ENCODE results near the gene IGDCC3.
"Not testable (repeated sequence)": the region's sequence is repeated elsewhere in the genome, so short reads cannot be mapped to it uniquely, and the experiment has no call there.

IGDCC3 gene

DNA sequence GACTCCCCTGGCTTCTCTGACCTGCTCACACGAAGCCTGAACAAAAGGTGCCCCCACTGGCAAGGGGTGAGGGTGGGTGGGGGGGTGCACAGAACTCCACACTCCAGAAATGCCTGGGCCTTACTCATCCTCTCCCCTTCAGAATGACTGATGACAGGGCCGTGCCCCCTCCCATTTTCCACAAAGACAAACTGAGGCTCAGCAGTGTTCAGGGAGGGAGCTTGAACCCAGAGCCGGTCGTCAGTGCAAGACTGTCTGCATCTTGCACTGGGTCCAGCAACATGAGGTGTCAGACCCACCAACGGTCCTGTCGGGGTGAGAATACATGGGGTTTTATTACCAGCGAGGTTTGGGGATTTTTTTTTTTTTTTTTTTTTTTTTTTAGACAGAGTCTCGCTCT, 15.3 kb downstream of the IGDCC3 start:
- no peak for DNase-seq (ENCODE audit: extremely low read depth, low read depth)
- TF ChIP-seq, protein P1, sequence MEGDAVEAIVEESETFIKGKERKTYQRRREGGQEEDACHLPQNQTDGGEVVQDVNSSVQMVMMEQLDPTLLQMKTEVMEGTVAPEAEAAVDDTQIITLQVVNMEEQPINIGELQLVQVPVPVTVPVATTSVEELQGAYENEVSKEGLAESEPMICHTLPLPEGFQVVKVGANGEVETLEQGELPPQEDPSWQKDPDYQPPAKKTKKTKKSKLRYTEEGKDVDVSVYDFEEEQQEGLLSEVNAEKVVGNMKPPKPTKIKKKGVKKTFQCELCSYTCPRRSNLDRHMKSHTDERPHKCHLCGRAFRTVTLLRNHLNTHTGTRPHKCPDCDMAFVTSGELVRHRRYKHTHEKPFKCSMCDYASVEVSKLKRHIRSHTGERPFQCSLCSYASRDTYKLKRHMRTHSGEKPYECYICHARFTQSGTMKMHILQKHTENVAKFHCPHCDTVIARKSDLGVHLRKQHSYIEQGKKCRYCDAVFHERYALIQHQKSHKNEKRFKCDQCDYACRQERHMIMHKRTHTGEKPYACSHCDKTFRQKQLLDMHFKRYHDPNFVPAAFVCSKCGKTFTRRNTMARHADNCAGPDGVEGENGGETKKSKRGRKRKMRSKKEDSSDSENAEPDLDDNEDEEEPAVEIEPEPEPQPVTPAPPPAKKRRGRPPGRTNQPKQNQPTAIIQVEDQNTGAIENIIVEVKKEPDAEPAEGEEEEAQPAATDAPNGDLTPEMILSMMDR (IDR thresholded peaks at IDR 0.05; ENCODE audit: low read depth, low read length) = no peak

DNA sequence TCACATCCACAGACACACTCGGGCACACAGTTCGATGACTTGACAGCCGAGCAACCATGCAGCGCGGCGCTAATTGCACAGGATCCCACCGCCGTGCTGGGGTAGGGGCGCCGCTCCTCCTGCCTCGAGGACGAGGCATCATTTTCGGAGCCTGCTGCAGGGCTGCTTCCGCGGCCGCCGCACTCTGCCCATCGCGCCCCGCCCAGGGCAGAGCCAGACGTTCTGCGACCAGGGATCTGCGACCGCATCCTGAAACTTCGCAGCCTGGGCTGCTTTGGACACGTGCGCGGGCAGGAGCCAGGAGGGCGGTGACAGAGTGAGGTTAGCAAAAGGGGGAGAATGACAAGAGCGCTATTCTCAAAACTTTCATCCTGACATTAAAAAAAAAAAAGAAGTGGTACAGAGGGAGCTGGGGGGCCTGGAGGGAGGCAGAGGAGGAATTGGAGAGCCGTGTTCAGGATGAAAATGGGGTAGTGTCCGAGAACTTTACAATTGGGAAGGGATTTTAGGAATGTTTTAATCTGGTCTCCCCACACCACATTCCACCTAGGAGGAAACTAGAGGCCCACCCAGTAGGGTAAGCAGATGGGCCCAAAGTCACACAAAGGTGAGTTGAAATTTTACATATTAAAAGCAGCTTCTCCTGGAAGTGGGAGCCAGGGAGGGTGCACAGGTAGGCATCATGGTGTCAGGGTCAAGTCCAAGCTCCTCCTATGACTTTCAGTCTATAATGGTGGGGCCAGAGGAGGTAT, 15.9 kb downstream of the IGDCC3 start:
- DNase-seq (ENCODE audit: extremely low read depth, low read depth) = no peak
- TF ChIP-seq, protein P1 (IDR thresholded peaks at IDR 0.05; ENCODE audit: low read depth, low read length) = no peak

DNA sequence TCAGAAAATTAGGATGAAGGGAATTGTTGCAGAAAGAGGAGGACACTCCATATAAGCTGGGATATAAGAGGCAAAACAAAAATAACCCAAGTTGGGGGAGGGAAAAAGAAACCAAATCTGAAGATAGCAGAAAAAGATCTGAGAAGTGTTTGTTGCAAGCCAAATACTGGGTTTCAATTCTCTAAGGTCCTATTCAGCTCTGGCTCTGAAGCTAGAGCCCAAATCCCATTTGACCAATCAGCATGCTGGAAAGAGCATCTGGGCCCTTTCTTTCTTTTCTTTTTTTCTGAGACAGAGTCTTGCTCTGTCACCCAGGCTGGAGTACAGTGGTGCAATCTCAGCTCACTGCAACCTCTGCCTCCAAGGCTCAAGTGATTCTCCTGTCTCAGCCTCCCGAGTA, 17.3 kb downstream of the IGDCC3 start:
- TF ChIP-seq, protein P1 (IDR thresholded peaks at IDR 0.05; ENCODE audit: low read depth, low read length) = no peak
- DNase-seq (ENCODE audit: extremely low read depth, low read depth) = no peak

DNA sequence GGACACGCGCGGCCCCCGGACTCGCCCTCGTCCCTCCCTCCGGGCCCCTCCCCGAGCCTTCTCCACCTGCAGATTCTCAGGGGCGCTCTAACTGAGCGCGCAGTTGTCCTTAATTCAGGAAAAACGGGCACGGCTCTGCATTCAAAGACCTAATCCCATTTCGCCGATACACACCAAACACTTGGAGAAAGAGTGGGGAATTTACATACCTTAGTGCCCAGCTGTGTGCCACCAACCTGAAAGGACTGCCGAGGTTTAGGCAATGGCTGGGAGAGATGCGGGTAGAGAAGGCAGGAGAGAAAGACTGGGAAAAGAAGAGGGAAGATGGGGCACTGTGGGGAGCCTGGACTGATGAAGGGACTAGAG, 21.8 kb downstream of the IGDCC3 start:
- TF ChIP-seq, protein P1 (IDR thresholded peaks at IDR 0.05; ENCODE audit: low read depth, low read length) = no peak

DNA sequence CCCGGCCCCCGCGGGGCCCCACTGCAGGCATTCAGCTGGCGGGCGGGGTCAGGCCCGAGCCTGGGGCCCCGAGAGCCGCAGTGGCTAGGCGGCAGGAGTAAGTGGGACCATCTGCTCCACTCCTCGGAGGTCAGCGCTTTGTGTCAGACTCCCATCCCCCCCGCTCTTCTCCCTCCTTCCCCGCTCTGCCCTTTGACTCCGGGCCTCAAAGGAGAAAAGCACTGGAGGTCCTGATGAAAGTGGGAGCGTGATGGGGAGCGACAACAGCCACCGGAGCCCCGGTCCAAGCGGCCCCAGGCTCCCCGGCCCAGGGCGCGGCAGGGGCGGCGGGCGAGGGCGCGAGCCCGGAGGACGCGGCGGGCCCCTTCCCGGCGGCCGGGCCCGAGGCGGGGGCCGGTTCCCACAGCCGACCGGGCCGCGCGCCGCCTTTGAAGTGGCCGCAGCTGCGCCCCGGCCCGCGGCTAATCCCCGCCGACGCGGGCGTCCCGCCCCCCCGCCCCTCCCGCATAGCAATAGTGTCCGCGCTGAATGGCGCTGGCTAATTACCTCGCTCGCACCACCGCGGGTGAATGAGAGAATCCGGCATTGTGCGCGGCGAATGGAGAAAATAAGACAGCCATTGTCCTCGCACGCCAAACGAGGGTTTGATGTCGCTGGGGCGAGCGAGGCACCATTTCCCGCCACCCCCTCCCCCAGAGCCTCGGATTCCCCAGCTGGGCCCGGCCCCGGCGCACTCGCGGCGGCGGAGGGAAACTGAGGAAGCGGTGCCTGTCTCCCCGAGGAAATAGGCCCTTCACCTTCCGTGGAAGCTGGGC, 22.4 kb downstream of the IGDCC3 start:
- DNase-seq (ENCODE audit: extremely low read depth, low read depth) = no peak
- TF ChIP-seq, protein P1 (IDR thresholded peaks at IDR 0.05; ENCODE audit: low read depth, low read length) = no peak

More for the DNA sequence above, 21.8 kb downstream of the IGDCC3 start:
- no peak for DNase-seq (ENCODE audit: extremely low read depth, low read depth)

DNA sequence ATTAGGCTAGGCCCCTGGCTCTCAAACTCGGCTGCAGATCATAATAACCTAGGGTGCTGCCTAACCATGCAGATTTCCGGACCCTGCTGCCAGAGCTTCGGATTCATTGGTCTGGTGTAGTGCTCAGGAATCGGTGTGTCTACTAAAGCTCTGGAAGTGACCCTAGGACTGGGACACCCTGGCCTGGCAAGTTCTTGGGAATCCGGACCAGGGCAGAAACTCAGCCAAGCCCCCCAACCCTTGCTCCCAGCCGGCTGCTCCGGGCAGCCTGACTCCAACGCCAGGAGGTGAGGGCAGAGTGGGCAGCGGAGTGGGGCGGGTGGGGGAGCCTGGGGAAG, 23.0 kb downstream of the IGDCC3 start:
- no peak for DNase-seq (ENCODE audit: extremely low read depth, low read depth)
- TF ChIP-seq, protein P1 (IDR thresholded peaks at IDR 0.05; ENCODE audit: low read depth, low read length) = no peak

DNA sequence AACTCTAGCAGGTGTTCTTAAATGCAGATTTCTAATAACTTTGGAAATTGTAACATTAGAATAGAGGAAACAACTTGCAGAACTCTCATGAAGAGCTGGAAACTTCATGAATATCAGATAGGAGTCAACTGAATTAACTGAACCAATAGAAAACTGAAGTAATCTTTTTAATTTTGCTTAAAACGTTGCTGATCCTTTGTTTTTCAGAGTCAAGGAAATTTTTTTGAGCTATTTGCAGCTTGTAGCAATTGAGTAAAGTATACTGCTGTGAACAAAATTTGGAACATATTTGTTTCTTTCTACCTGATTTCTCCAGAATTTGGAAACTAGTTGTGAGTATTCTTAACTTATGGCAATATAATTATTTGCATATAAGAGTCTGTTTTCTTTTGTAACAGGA, 25.8 kb downstream of the IGDCC3 start:
- DNase-seq (ENCODE audit: extremely low read depth, low read depth) = not testable (repeated sequence)

Data from AG09319 (cell line).